ENCODE measurements around the gene STIMATE.

Gene STIMATE

GRCh38 chr3:52792961-52793695 lies 104.2 kb downstream of the STIMATE start:
- no peak for DNase-seq

- DNase-seq, result no peak
These were observed 104.9 kb downstream of the STIMATE start for GRCh38 chr3:52792413-52792812.

DNA sequence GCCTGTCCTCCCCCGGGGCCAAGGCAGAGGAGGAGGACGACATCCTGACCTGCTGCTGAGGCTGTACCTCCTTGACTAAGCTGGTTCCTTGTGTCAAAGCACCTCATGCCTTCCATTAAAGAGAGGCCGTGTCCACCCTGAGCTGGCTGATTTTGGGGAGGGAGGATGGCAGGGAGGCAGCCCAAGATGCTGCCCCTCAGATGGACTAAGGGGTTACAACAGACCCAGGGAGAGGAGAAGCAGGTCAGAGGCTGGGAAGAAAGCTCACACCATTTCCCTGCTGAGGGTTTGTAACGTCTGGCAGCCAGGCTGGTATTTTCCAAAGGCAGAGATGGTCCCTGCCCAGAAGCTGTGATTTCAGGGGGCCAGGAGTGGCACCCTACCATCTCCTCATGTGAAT lies 105.4 kb downstream of the STIMATE start:
- DNase-seq, result no peak

- no peak for DNase-seq
These were observed 106.0 kb downstream of the STIMATE start for GRCh38 chr3:52791366-52791765.

DNA sequence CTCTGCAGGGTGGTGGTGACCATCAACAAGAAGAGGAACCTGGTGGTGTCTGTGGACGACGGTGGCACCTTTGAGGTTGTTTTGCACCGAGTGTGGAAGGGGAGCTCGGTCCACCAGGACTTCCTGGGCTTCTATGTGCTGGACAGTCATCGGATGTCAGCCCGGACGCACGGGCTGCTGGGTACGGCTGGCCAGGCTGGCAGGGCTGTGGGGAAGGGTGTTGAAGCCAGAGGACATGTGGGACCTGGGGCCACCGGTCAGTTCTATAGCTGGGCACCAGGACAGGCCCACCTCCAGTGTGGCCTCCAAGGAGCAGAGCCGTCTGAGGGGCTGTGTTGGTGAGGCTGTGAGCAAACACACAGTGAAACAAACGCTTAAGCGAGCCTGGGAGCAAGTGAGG lies 106.6 kb downstream of the STIMATE start:
- no peak for DNase-seq

GRCh38 chr3:52790337-52790736 lies 107.0 kb downstream of the STIMATE start:
- no peak for DNase-seq

DNA sequence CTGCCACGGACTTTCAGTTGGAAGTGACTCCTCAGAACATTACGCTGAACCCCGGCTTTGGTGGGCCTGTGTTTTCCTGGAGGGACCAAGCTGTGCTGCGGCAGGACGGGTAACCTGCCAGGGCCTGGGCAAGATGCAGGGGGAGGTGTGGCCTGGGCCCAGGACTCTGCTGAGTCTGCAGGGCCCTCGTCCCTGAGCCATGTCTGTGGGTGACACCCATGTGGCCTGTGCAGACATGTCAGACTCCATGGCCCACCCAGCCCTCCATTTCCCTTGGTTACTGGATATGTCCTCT lies 107.7 kb downstream of the STIMATE start:
- no peak for DNase-seq

DNA sequence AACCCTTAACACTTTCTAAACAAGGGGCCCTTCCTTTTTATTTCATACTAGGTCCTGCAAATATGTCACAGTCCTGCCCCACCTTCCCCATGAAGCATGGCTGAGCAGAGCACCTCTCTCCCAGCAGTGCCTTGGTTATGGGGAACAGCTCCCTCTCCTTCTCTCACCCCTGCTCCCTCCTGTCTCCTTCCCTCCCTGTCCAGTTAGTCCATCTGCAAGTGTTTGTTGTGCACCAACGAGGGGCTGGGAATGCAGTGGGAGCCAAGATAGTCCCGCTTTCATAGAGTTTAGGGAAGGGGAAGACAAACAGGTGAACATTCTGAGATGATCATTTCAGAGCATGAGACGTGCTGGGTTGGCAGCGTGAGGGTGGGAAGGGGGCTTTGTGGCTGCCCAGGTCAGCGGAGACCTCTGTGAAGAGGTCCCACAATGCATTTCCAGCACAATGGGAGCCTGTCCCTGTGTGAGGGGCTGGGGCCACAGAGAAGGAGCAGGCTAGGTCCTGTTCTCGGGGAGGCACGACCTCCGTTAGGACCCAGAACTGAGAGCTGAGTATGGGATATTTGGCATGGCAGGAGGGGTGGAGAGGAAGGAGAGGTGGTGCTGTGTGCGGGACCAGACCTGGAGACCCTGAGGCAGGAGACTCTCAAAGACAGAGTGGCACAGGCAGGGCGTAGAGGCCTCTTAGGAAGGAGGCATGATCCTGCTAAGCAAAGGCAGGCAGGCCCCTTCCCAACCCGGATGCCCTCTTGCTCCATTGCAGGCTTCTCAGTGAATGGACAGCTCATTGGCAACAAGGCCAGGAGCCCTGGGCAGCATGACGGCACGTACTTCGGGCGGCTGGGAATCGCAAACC lies 108.2 kb downstream of the STIMATE start:
- no peak for DNase-seq

DNA sequence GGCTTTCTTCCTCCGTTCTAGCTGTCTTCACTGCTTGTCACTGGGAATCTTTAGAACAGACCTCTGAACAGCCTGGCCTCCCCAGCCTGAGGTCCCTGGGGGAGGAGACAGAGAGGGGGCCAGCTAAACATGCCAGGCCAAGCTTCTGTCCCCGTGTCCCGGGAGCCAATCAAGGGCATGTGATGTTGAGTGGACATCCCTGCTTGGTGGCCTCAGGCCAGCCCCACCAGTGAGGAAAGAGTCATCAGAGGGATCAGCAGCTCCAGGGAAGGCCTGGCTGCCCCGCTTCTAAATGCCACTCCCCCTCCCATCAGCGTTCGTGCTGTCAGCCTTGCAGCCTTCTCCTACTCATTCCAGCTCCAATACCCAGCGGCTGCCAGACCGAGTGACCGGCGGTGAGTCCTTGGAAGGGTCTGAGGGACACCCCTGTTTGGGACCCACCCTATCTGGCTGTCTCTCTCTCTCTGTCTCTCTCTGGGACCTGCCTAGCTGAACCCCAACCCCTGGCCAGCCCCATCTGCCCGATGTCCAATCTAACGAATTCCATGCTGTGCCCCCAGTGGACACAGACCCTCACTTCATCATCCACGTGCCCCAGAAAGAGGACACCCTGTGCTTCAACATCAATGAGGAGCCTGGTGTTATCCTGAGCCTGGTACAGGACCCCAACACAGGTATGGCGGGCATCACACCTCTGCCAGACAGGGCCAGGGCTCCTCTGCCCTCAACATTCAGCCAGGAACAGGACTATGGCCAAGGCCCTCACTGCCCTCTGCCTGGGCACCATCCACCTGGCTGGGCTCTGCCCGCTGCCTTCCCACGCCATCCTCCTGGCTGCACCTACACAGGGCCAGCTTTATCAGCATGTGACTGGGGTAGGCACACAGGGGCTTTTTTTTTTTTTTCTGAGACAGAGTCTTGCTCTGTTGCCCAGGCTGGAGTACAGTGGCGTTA lies 109.4 kb downstream of the STIMATE start:
- no peak for DNase-seq

- DNase-seq, result no peak
These were observed 110.1 kb downstream of the STIMATE start for GRCh38 chr3:52787246-52787645.

All from hypothalamus (tissue), 51 donors.